H9 (cell line): ENCODE results near the gene GMPR. TPM values are rescaled to one million over a fixed set of nuclear protein-coding genes. Genes with fewer than 3 reads are reported as not detected.

Experiments used
- DNase-seq: peaks from one replicate; pipeline ENCODE4 v3.0.0-alpha.2; 2017
- H2AFZ ChIP-seq: one replicate; pipeline ENCODE4 v1.6.1; 2013; ENCODE audit warnings: mild to moderate bottlenecking, low read length, control low read depth, moderate library complexity
- H2AK5ac ChIP-seq: 2 replicates; pipeline ENCODE4 v1.6.1; 2013; ENCODE audit warnings: low read length, control low read depth, mixed read lengths; ENCODE audit not compliant: insufficient read length
- H2BK120ac ChIP-seq: one replicate; pipeline ENCODE4 v1.6.1; 2013; ENCODE audit warnings: low read depth, mild to moderate bottlenecking, low read length, control low read depth, inconsistent platforms; ENCODE audit not compliant: poor library complexity, severe bottlenecking
- H2BK12ac ChIP-seq: 2 replicates; pipeline ENCODE4 v1.6.1; 2013; ENCODE audit warnings: low read length, control low read depth, mixed read lengths, low read depth; ENCODE audit not compliant: insufficient read length
- H2BK15ac ChIP-seq: 2 replicates; pipeline ENCODE4 v1.6.1; 2013; ENCODE audit warnings: low read depth, low read length, control low read depth
- H2BK20ac ChIP-seq: one replicate; pipeline ENCODE4 v1.6.1; 2013; ENCODE audit warnings: low read depth, mild to moderate bottlenecking, low read length, control low read depth, inconsistent platforms; ENCODE audit not compliant: poor library complexity, severe bottlenecking
- H2BK5ac ChIP-seq: 2 replicates; pipeline ENCODE4 v1.6.1; 2013; ENCODE audit warnings: low read length, control low read depth, mixed read lengths; ENCODE audit not compliant: insufficient read length
- H3K14ac ChIP-seq: 2 replicates; pipeline ENCODE4 v1.6.1; 2013; ENCODE audit warnings: low read length, control low read depth; ENCODE audit not compliant: insufficient read depth
- H3K18ac ChIP-seq: 2 replicates; pipeline ENCODE4 v1.6.1; 2013; ENCODE audit warnings: low read depth, mild to moderate bottlenecking, mixed read lengths, low read length, control low read depth; ENCODE audit not compliant: insufficient read length
- H3K23ac ChIP-seq: 2 replicates; pipeline ENCODE4 v1.6.1; 2013; ENCODE audit warnings: low read length, control low read depth, mixed read lengths, low read depth; ENCODE audit not compliant: insufficient read length
- H3K23me2 ChIP-seq: 2 replicates; pipeline ENCODE4 v1.6.1; 2013; ENCODE audit warnings: low read depth, mild to moderate bottlenecking, mixed read lengths, low read length, control low read depth; ENCODE audit not compliant: insufficient read length, poor library complexity, severe bottlenecking
- H3K27ac ChIP-seq: 2 replicates; pipeline ENCODE4 v1.5.1; 2013; ENCODE audit warnings: low read length, control low read depth, mixed read lengths, low read depth; ENCODE audit not compliant: insufficient read length
- H3K27me3 ChIP-seq: 2 replicates; pipeline ENCODE4 v1.6.1; 2013; ENCODE audit warnings: low read length, control low read depth, inconsistent platforms; ENCODE audit not compliant: insufficient read depth
- H3K4ac ChIP-seq: 2 replicates; pipeline ENCODE4 v1.6.1; 2013; ENCODE audit warnings: low read depth, mild to moderate bottlenecking, control low read depth, inconsistent platforms, low read length, moderate library complexity
- H3K4me1 ChIP-seq: 2 replicates; pipeline ENCODE4 v1.6.1; 2013; ENCODE audit warnings: low read length, control low read depth, inconsistent platforms; ENCODE audit not compliant: insufficient read depth
- H3K4me2 ChIP-seq: 2 replicates; pipeline ENCODE4 v1.6.1; 2013; ENCODE audit warnings: low read length, control low read depth, mixed read lengths; ENCODE audit not compliant: insufficient read length, insufficient read depth
- H3K56ac ChIP-seq: 2 replicates; pipeline ENCODE4 v1.6.1; 2013; ENCODE audit warnings: low read depth, mild to moderate bottlenecking, mixed read lengths, low read length, control low read depth; ENCODE audit not compliant: insufficient read length
- H3K79me1 ChIP-seq: 2 replicates; pipeline ENCODE4 v1.6.1; 2013; ENCODE audit warnings: low read depth, mild to moderate bottlenecking, moderate library complexity, low read length, control low read depth, inconsistent platforms; ENCODE audit not compliant: insufficient read depth, poor library complexity, severe bottlenecking
- H3K79me2 ChIP-seq: 2 replicates; pipeline ENCODE4 v1.6.1; 2013; ENCODE audit warnings: low read length, control low read depth, inconsistent platforms; ENCODE audit not compliant: insufficient read depth
- H3K9ac ChIP-seq: 2 replicates; pipeline ENCODE4 v1.6.1; 2013; ENCODE audit warnings: low read length, control low read depth, mixed read lengths; ENCODE audit not compliant: insufficient read length; ENCODE audit errors: extremely low read depth
- H3K9me3 ChIP-seq: one replicate; pipeline ENCODE4 v1.6.1; 2013; ENCODE audit warnings: low read depth, low read length, inconsistent platforms; ENCODE audit not compliant: control insufficient read depth
- H3T11ph ChIP-seq: one replicate; pipeline ENCODE4 v1.6.1; 2013; ENCODE audit warnings: mild to moderate bottlenecking, low read length, control low read depth, inconsistent platforms
- H4K20me1 ChIP-seq: one replicate; pipeline ENCODE4 v1.6.1; 2013; ENCODE audit not compliant: control insufficient read depth, insufficient read length, insufficient read depth
- H4K5ac ChIP-seq: 2 replicates; pipeline ENCODE4 v1.6.1; 2013; ENCODE audit warnings: low read depth, mild to moderate bottlenecking, mixed read lengths, low read length, control low read depth; ENCODE audit not compliant: insufficient read length
- H4K8ac ChIP-seq: replicated peaks from 2 replicates; pipeline ENCODE4 v1.6.1; 2013; ENCODE audit warnings: low read length, control low read depth, mixed read lengths, low read depth; ENCODE audit not compliant: insufficient read length
- H4K91ac ChIP-seq: 2 replicates; pipeline ENCODE4 v1.6.1; 2013; ENCODE audit warnings: low read depth, mild to moderate bottlenecking, moderate library complexity, mixed read lengths, low read length, control low read depth; ENCODE audit not compliant: insufficient read length
- H3K27ac Mint-ChIP-seq, 3 experiments: 2 replicates in 2 of 3; 3 replicates in 1 of 3; pipeline ENCODE4 v1.8.0; 2020 to 2021; ENCODE audit warnings: mixed read lengths in 3 of 3, mild to moderate bottlenecking in 1 of 3, moderate library complexity in 1 of 3
- H3K27me3 Mint-ChIP-seq: 2 replicates; pipeline ENCODE4 v1.8.0; 2021; ENCODE audit warnings: low read depth, mild to moderate bottlenecking, moderate library complexity, mixed read lengths
- H3K36me3 Mint-ChIP-seq, 3 experiments: 2 replicates in 2 of 3; 3 replicates in 1 of 3; pipeline ENCODE4 v1.8.0; 2020 to 2021; ENCODE audit warnings: low read depth in 3 of 3, mixed read lengths in 3 of 3; ENCODE audit not compliant: insufficient read depth in 1 of 3
- H3K4me1 Mint-ChIP-seq, 2 experiments: 2 replicates each; pipeline ENCODE4 v1.8.0; 2020; ENCODE audit warnings: mixed read lengths in 2 of 2
- H3K4me3 Mint-ChIP-seq, 2 experiments: 2 replicates in 1 of 2; 3 replicates in 1 of 2; pipeline ENCODE4 v1.8.0; 2020 to 2021; ENCODE audit warnings: mild to moderate bottlenecking in 2 of 2, mixed read lengths in 2 of 2, moderate library complexity in 1 of 2
- H3K9me3 Mint-ChIP-seq, 2 experiments: 2 replicates in 1 of 2; 3 replicates in 1 of 2; pipeline ENCODE4 v1.8.0; 2020; ENCODE audit warnings: mild to moderate bottlenecking in 2 of 2, mixed read lengths in 2 of 2, moderate library complexity in 1 of 2
- CTCF ChIP-seq: fragments of 200-600 bp; sonication (generic); conservative IDR thresholded peaks from 3 replicates; pipeline ENCODE4 v1.8.0; 2021; ENCODE audit warnings: antibody characterized with exemption, mild to moderate bottlenecking
- WGBS: extraction: QIAGEN DNeasy Blood & Tissue Kit; methylation state at CpG from one replicate; pipeline ENCODE4 v1.1.7; 2013; ENCODE audit warnings: missing lambda C conversion rate, low lambda C conversion rate, mixed read lengths; ENCODE audit not compliant: insufficient read length; ENCODE audit errors: extremely low coverage; 5-methylcytosine and 5-hydroxymethylcytosine counted together
- total RNA-seq: library from RNA; stranded (reverse); gene quantifications from 2 replicates; pipeline ENCODE4 v1.2.1, GENCODE V29; 2021

The GMPR gene
- total RNA-seq, 1 experiment from 2014 or later: 0.70 TPM

GRCh38 chr6:16336911-16337294 lies 98.5 kb downstream of the GMPR start:
- no peaks in the 10 kb centered on the region for H3K79me2 ChIP-seq
- no peak overlapping the region for H4K8ac ChIP-seq
- H3T11ph ChIP-seq: no peak overlapping the region
- H3K23ac ChIP-seq: no peak overlapping the region
- no peak overlapping the region for H3K14ac ChIP-seq
- H3K79me1 ChIP-seq: no peaks in the 10 kb centered on the region
- no peak overlapping the region for H2AK5ac ChIP-seq
- TF ChIP-seq CTCF: no peak
- H3K18ac ChIP-seq: no peak overlapping the region
- no peaks in the 10 kb centered on the region for H3K36me3 Mint-ChIP-seq
- peaks cover 12% of the 10 kb centered on the region in 2 experiments for H3K4me1 Mint-ChIP-seq
- no peak overlapping the region for H2AFZ ChIP-seq
- H3K4me2 ChIP-seq: no peak overlapping the region
- no peak overlapping the region for H3K27ac ChIP-seq
- DNase-seq: no peak
- H4K5ac ChIP-seq: no peak overlapping the region
- no peak overlapping the region for H3K9ac ChIP-seq
- no peaks in the 10 kb centered on the region; the same call in 1 of the 2 replicates for H3K27me3 Mint-ChIP-seq
- H4K20me1 ChIP-seq: no peaks in the 10 kb centered on the region
- no peak overlapping the region for H2BK20ac ChIP-seq
- H4K91ac ChIP-seq: no peak overlapping the region
- no CpG with 5 or more reads among the region's 6 CpGs for WGBS
- no peak overlapping the region for H2BK120ac ChIP-seq
- no peak overlapping the region for H3K4me3 Mint-ChIP-seq
- H3K9me3 Mint-ChIP-seq: no peaks in the 10 kb centered on the region; a peak in 2 of 5 replicates
- H3K23me2 ChIP-seq: no peaks in the 10 kb centered on the region
- H3K4ac ChIP-seq: no peak overlapping the region
- no peaks in the 10 kb centered on the region for H3K27me3 ChIP-seq
- H3K27ac Mint-ChIP-seq: no peak overlapping the region
- no peaks in the 10 kb centered on the region for H3K9me3 ChIP-seq
- H3K56ac ChIP-seq: no peak overlapping the region
- no peak overlapping the region for H2BK5ac ChIP-seq
- H2BK12ac ChIP-seq: no peak overlapping the region
- no peak overlapping the region for H2BK15ac ChIP-seq
- no peaks in the 10 kb centered on the region for H3K4me1 ChIP-seq
